Measurements from ENCODE around the gene TRPM7.

The TRPM7 gene

GRCh38 chr15:50686469-50687301, at the start of gene TRPM7:
Gene TRPM7 (minus strand): TSS chr15:50686797. CDS start chr15:50686533, 264 bp downstream.
- peak; percentile 85 to 88 for DNase-seq

- no peak for DNase-seq
Observed at GRCh38 chr15:50735156-50735555, 48.6 kb upstream of the TRPM7 start.

GRCh38 chr15:50726315-50726714, 39.7 kb upstream of the TRPM7 start:
- DNase-seq, result no peak

GRCh38 chr15:50718700-50719125, 32.1 kb upstream of the TRPM7 start:
- no peak for DNase-seq

- no peak for DNase-seq
Observed at GRCh38 chr15:50712018-50712417, 25.4 kb upstream of the TRPM7 start.

- DNase-seq, result no peak
Observed at GRCh38 chr15:50710585-50710984, 24.0 kb upstream of the TRPM7 start.

- no peak for DNase-seq
Observed at GRCh38 chr15:50707878-50708427, 21.4 kb upstream of the TRPM7 start.

- DNase-seq, result no peak
Observed at GRCh38 chr15:50702762-50703334, 16.3 kb upstream of the TRPM7 start.

GRCh38 chr15:50698101-50698500, 11.5 kb upstream of the TRPM7 start:
- no peak for DNase-seq

GRCh38 chr15:50697109-50697797, 10.7 kb upstream of the TRPM7 start:
- no peak for DNase-seq

GRCh38 chr15:50694634-50695165, 8.1 kb upstream of the TRPM7 start:
- peak in 1 of 2 donors; percentile 9 for DNase-seq

- no peak for DNase-seq
Observed at GRCh38 chr15:50687302-50687902, 805 bp upstream of the TRPM7 start.

GRCh38 chr15:50685976-50686468, 575 bp downstream of the TRPM7 start:
- peak; percentile 79 to 80 for DNase-seq

GRCh38 chr15:50685191-50685975, 1.2 kb downstream of the TRPM7 start:
- DNase-seq, result no peak

GRCh38 chr15:50681467-50681866, 5.1 kb downstream of the TRPM7 start:
- DNase-seq, result no peak

GRCh38 chr15:50676799-50677483, 9.7 kb downstream of the TRPM7 start:
- DNase-seq, result no peak

GRCh38 chr15:50675535-50676144, 11.0 kb downstream of the TRPM7 start:
- peak in 1 of 2 donors; percentile 58 for DNase-seq

- no peak for DNase-seq
Observed at GRCh38 chr15:50670115-50670514, 16.5 kb downstream of the TRPM7 start.

- no peak for DNase-seq
Observed at GRCh38 chr15:50669611-50670010, 17.0 kb downstream of the TRPM7 start.

GRCh38 chr15:50665938-50666337, 20.7 kb downstream of the TRPM7 start:
- DNase-seq, result no peak

GRCh38 chr15:50655555-50655954, 31.0 kb downstream of the TRPM7 start:
- DNase-seq, result no peak

All from CD4-positive, alpha-beta T cell treated with Interleukin-4 for 1 hour (primary cell).